Mesendoderm (in vitro differentiated cells): ENCODE results near the gene WASL.
"Not testable (repeated sequence)": the region's sequence is repeated elsewhere in the genome, so short reads cannot be mapped to it uniquely, and the experiment has no call there.

ENCODE experiments used
- DNase-seq: peaks from one replicate; pipeline ENCODE4 v3.0.0; 2013
- H2AK5ac ChIP-seq: 2 replicates; pipeline ENCODE4 v1.6.1; 2013; ENCODE audit warnings: low read length, inconsistent platforms
- H2BK120ac ChIP-seq: 2 replicates; pipeline ENCODE4 v1.6.1; 2013; ENCODE audit warnings: low read depth, mild to moderate bottlenecking, low read length, moderate library complexity, mixed read lengths
- H2BK15ac ChIP-seq: replicated peaks from 2 replicates; pipeline ENCODE4 v1.6.1; 2013; ENCODE audit warnings: low read depth, mild to moderate bottlenecking, moderate library complexity
- H2BK5ac ChIP-seq: 2 replicates; pipeline ENCODE4 v1.6.1; 2013; ENCODE audit warnings: low read length, inconsistent platforms
- H3K18ac ChIP-seq: 2 replicates; pipeline ENCODE4 v1.6.1; 2013; ENCODE audit warnings: mild to moderate bottlenecking, low read length, mixed read lengths
- H3K23ac ChIP-seq: one replicate; pipeline ENCODE4 v1.6.1; 2013; ENCODE audit warnings: low read length
- H3K27ac ChIP-seq: 2 replicates; pipeline ENCODE4 v1.5.1; 2013; ENCODE audit warnings: low read depth, mild to moderate bottlenecking, inconsistent platforms, low read length, moderate library complexity
- H3K27me3 ChIP-seq: 2 replicates; pipeline ENCODE4 v1.6.1; 2013; ENCODE audit warnings: low read length, control low read depth, mild to moderate bottlenecking, inconsistent platforms; ENCODE audit not compliant: insufficient read depth, poor library complexity
- H3K36me3 ChIP-seq: 2 replicates; pipeline ENCODE4 v1.6.1; 2013; ENCODE audit warnings: low read length, inconsistent platforms; ENCODE audit not compliant: control insufficient read depth, insufficient read depth
- H3K4ac ChIP-seq: one replicate; pipeline ENCODE4 v1.6.1; 2013; ENCODE audit warnings: low read depth, mild to moderate bottlenecking, low read length, moderate library complexity
- H3K4me1 ChIP-seq: 2 replicates; pipeline ENCODE4 v1.6.1; 2013; ENCODE audit warnings: low read depth, low read length, inconsistent platforms; ENCODE audit not compliant: control insufficient read depth
- H3K4me2 ChIP-seq: 2 replicates; pipeline ENCODE4 v1.6.1; 2013; ENCODE audit warnings: low read length
- H3K4me3 ChIP-seq: 2 replicates; pipeline ENCODE4 v1.5.1; 2013; ENCODE audit warnings: mild to moderate bottlenecking, low read length
- H3K56ac ChIP-seq: one replicate; pipeline ENCODE4 v1.6.1; 2013; ENCODE audit warnings: low read length
- H3K79me1 ChIP-seq: 2 replicates; pipeline ENCODE4 v1.6.1; 2013; ENCODE audit warnings: low read length, inconsistent platforms
- H3K79me2 ChIP-seq: 2 replicates; pipeline ENCODE4 v1.6.1; 2013; ENCODE audit warnings: mild to moderate bottlenecking, low read length; ENCODE audit not compliant: control insufficient read depth, insufficient read depth
- H3K9ac ChIP-seq: 2 replicates; pipeline ENCODE4 v1.6.1; 2013; ENCODE audit warnings: low read length, inconsistent platforms
- H4K5ac ChIP-seq: one replicate; pipeline ENCODE4 v1.6.1; 2013; ENCODE audit warnings: low read length
- H4K8ac ChIP-seq: one replicate; pipeline ENCODE4 v1.6.1; 2013; ENCODE audit warnings: low read depth, mild to moderate bottlenecking, control low read depth, low read length, moderate library complexity
- WGBS: extraction: QIAGEN DNeasy Blood & Tissue Kit; methylation state at CpG from one replicate; pipeline ENCODE4 v1.1.7; 2013; ENCODE audit warnings: low lambda C conversion rate, missing lambda C conversion rate; ENCODE audit not compliant: insufficient coverage; ENCODE audit errors: extremely low coverage; 5-methylcytosine and 5-hydroxymethylcytosine counted together

The WASL gene

GRCh38 chr7:123640583-123640982, 108.2 kb downstream of the WASL start:
- Histone ChIP-seq H3K4me3 (no peak overlapping the region), H3K36me3 (no peaks in the 10 kb centered on the region), H3K23ac (no peak overlapping the region), H3K18ac (no peak overlapping the region), H3K27ac (no peak overlapping the region), H4K8ac (no peak overlapping the region), H4K5ac (no peak overlapping the region), H2AK5ac (no peak overlapping the region), H3K79me1 (no peaks in the 10 kb centered on the region), H3K4ac (no peak overlapping the region), H3K4me1 (peaks cover 5% of the 10 kb centered on the region), H3K56ac (no peak overlapping the region), H3K27me3 (no peaks in the 10 kb centered on the region), H3K4me2 (no peak overlapping the region), H3K9ac (no peak overlapping the region), H2BK120ac (no peak overlapping the region), H2BK15ac (no peak overlapping the region), H2BK5ac (no peak overlapping the region), H3K79me2 (no peaks in the 10 kb centered on the region)
- no peak for DNase-seq

GRCh38 chr7:123639631-123640030, 109.2 kb downstream of the WASL start:
- no peak overlapping the region for H2BK120ac ChIP-seq
- H4K5ac ChIP-seq = no peak overlapping the region
- no peak overlapping the region for H3K27ac ChIP-seq
- no peak overlapping the region for H2BK5ac ChIP-seq
- no peak overlapping the region for H2BK15ac ChIP-seq
- no peak overlapping the region for H3K23ac ChIP-seq
- no peak overlapping the region for H3K4me3 ChIP-seq
- H3K79me1 ChIP-seq = no peaks in the 10 kb centered on the region
- no peak overlapping the region for H3K9ac ChIP-seq
- peak overlapping the region; percentile 30 for H3K18ac ChIP-seq
- no peak overlapping the region for H3K56ac ChIP-seq
- H3K27me3 ChIP-seq = no peaks in the 10 kb centered on the region
- no peak overlapping the region for H4K8ac ChIP-seq
- no peak overlapping the region for H3K4me2 ChIP-seq
- H3K36me3 ChIP-seq = no peaks in the 10 kb centered on the region
- DNase-seq = no peak
- no peak overlapping the region for H3K4ac ChIP-seq
- H2AK5ac ChIP-seq = no peak overlapping the region
- H3K4me1 ChIP-seq = peaks cover 5% of the 10 kb centered on the region
- WGBS = no CpG with 5 or more reads among the region's 2 CpGs
- no peaks in the 10 kb centered on the region for H3K79me2 ChIP-seq

- Histone ChIP-seq H4K8ac (no peak overlapping the region), H3K79me1 (no peaks in the 10 kb centered on the region), H2BK120ac (no peak overlapping the region), H3K4me1 (peaks cover 2% of the 10 kb centered on the region), H2BK15ac (no peak overlapping the region), H4K5ac (no peak overlapping the region), H3K23ac (no peak overlapping the region), H3K56ac (no peak overlapping the region), H3K27me3 (no peaks in the 10 kb centered on the region), H3K4ac (no peak overlapping the region), H2AK5ac (no peak overlapping the region), H3K36me3 (no peaks in the 10 kb centered on the region), H3K9ac (no peak overlapping the region), H3K27ac (no peak overlapping the region), H2BK5ac (no peak overlapping the region), H3K79me2 (no peaks in the 10 kb centered on the region), H3K18ac (no peak overlapping the region), H3K4me3 (no peak overlapping the region), H3K4me2 (no peak overlapping the region)
- DNase-seq = peak; percentile 76
- no CpG with 5 or more reads among the region's 2 CpGs for WGBS
Observed at GRCh38 chr7:123637878-123638277, 110.9 kb downstream of the WASL start.

- Histone ChIP-seq H3K23ac (no peak overlapping the region), H3K4me2 (no peak overlapping the region), H4K8ac (no peak overlapping the region), H2BK15ac (no peak overlapping the region), H3K9ac (no peak overlapping the region), H2BK120ac (no peak overlapping the region), H3K36me3 (no peaks in the 10 kb centered on the region), H3K4me3 (no peak overlapping the region), H3K56ac (no peak overlapping the region), H3K4ac (no peak overlapping the region), H2AK5ac (no peak overlapping the region), H3K18ac (peak overlapping the region; percentile 84), H3K4me1 (peaks cover 2% of the 10 kb centered on the region), H3K79me2 (no peaks in the 10 kb centered on the region), H3K27ac (no peak overlapping the region), H3K79me1 (no peaks in the 10 kb centered on the region), H2BK5ac (no peak overlapping the region), H4K5ac (no peak overlapping the region), H3K27me3 (no peaks in the 10 kb centered on the region)
- WGBS = no CpG with 5 or more reads among the region's 3 CpGs
- peak; percentile 89 for DNase-seq
Observed at GRCh38 chr7:123637203-123637602, 111.6 kb downstream of the WASL start.

- Histone ChIP-seq H3K4me3 (no peak overlapping the region), H4K5ac (no peak overlapping the region), H2BK120ac (no peak overlapping the region), H3K36me3 (no peaks in the 10 kb centered on the region), H3K9ac (no peak overlapping the region), H3K18ac (no peak overlapping the region), H3K27ac (no peak overlapping the region), H3K4me1 (peaks cover 2% of the 10 kb centered on the region), H3K27me3 (no peaks in the 10 kb centered on the region), H3K23ac (no peak overlapping the region), H3K4me2 (no peak overlapping the region), H3K79me2 (no peaks in the 10 kb centered on the region), H2BK15ac (no peak overlapping the region), H2AK5ac (no peak overlapping the region), H3K79me1 (no peaks in the 10 kb centered on the region), H3K56ac (no peak overlapping the region), H2BK5ac (no peak overlapping the region), H4K8ac (no peak overlapping the region), H3K4ac (no peak overlapping the region)
- WGBS = no CpG with 5 or more reads among the region's 4 CpGs
- peak; percentile 45 for DNase-seq
Observed at GRCh38 chr7:123635551-123636359, 113.0 kb downstream of the WASL start.

GRCh38 chr7:123634011-123634573, 114.7 kb downstream of the WASL start:
- H3K4me2 ChIP-seq, H4K8ac ChIP-seq, H3K27me3 ChIP-seq, H3K4me3 ChIP-seq, H4K5ac ChIP-seq, H2BK5ac ChIP-seq, H3K79me2 ChIP-seq, H3K4ac ChIP-seq, H2BK15ac ChIP-seq, H3K23ac ChIP-seq, H2AK5ac ChIP-seq, DNase-seq, H3K18ac ChIP-seq, H3K36me3 ChIP-seq, H2BK120ac ChIP-seq, H3K27ac ChIP-seq, H3K79me1 ChIP-seq, H3K56ac ChIP-seq, H3K9ac ChIP-seq, H3K4me1 ChIP-seq: not testable (repeated sequence)
- WGBS = no CpG with 5 or more reads among the region's 2 CpGs
